Gastroesophageal sphincter (tissue), 4 donors: Measurements from ENCODE around the gene L1CAM. TPM values are rescaled to one million over a fixed set of nuclear protein-coding genes. Genes with fewer than 3 reads are reported as not detected.
A peak's percentile ranks its signal among the peaks of the same experiment; 100 is the strongest.

Experiments used
- ATAC-seq: fragments of 150-250 bp; one replicate; pipeline ENCODE4 v1.9.1; 2016; ENCODE audit warnings: mild to moderate bottlenecking, moderate library complexity
- H3K27ac ChIP-seq, 4 donors: fragments of 200-600 bp; sonication (generic) in 3 of 4; 1 replicate in 3 of 4; 2 replicates in 1 of 4; pipeline ENCODE4 v1.5.1; 2016 to 2019
- H3K27me3 ChIP-seq: fragments of 200-600 bp; sonication (generic); one replicate; pipeline ENCODE4 v1.5.1; 2019
- H3K36me3 ChIP-seq, 2 donors: fragments of 200-600 bp; sonication (generic); one replicate each; pipeline ENCODE4 v1.5.1; 2019; ENCODE audit warnings: control low read depth in 1 of 2
- H3K4me1 ChIP-seq, 3 donors: fragments of 200-600 bp; sonication (generic); 1 replicate in 2 of 3; 2 replicates in 1 of 3; pipeline ENCODE4 v1.5.1; 2016 to 2019; ENCODE audit warnings: control low read depth in 2 of 3
- H3K4me3 ChIP-seq, 2 donors: fragments of 200-600 bp; sonication (generic); one replicate each; pipeline ENCODE4 v1.5.1; 2019; ENCODE audit warnings: mild to moderate bottlenecking in 1 of 2, moderate library complexity in 1 of 2
- H3K9me3 ChIP-seq, 3 donors: fragments of 200-600 bp; sonication (generic); one replicate each; pipeline ENCODE4 v1.5.1; 2017 to 2019; ENCODE audit warnings: control low read depth in 2 of 3
- CTCF ChIP-seq, 4 experiments: fragments of 200-600 bp in 2 of 4; fragments of 450-650 bp in 2 of 4; sonication (generic) in 1 of 4; IDR thresholded peaks; one replicate each; pipeline ENCODE4 v1.5.1; 2017 to 2019; ENCODE audit warnings: antibody characterized with exemption in 4 of 4, mild to moderate bottlenecking in 2 of 4, moderate library complexity in 2 of 4
- EP300 ChIP-seq: sonication (generic); formaldehyde crosslinking; IDR thresholded peaks from one replicate; pipeline ENCODE4 v1.6.1; 2017; ENCODE audit warnings: antibody characterized with exemption, mild to moderate bottlenecking
- POLR2A ChIP-seq, 2 donors: fragments of 450-650 bp; IDR thresholded peaks; one replicate each; pipeline ENCODE4 v1.6.1; 2017; ENCODE audit warnings: antibody characterized with exemption in 2 of 2, mild to moderate bottlenecking in 2 of 2, moderate library complexity in 1 of 2
- POLR2AphosphoS5 ChIP-seq: sonication (generic); formaldehyde crosslinking; IDR thresholded peaks from one replicate; pipeline ENCODE4 v1.6.1; 2017; ENCODE audit warnings: antibody characterized with exemption
- WGBS, 2 donors: methylation state at CpG; one replicate each; pipeline ENCODE4 v1.1.5; 2018; ENCODE audit warnings: low coverage in 1 of 2; 5-methylcytosine and 5-hydroxymethylcytosine counted together
- total RNA-seq, 4 donors: library from RNA; depleted of rRNA; stranded (reverse); fragments of >200 nt; gene quantifications; one replicate each; pipeline ENCODE4 v1.1.0, GENCODE V29; 2016

L1CAM gene
- total RNA-seq, 4 donors from 2014 or later: 16.2 to 53.3 (median 26.7) TPM

DNA sequence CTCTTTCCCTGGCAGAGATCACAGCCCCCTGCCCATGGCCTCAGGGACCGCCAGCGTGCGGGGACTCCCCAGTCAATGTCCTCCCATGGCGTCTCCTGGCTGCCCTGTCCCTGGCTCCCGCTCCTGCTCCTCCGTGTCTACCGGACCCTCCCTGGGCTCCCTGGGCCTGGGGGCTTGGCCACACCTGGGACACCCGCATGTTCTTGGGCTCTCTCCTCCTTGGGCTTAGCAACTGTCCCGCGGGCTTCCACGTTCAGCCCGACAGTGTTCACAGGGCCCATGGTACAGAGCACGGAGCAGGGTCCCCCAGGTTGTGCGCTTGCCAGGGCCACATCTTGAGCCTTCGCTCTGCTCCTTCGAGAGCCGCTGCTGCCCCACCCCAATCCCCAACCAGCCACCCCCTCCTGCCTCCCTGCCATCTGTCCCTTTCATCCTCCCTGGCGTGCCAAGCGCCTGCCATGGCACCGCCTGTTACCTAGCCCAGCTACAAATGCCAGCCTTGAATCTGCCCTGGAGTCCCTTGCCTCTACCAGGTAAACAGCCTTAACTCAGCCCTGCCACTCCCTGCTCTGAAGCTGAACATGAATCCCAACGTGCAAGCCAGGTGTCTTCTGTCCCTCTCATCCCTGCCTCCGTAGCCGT is 22.4 kb upstream of the L1CAM start:
- WGBS, 2 donors: 74 to 91% methylated on average over 4 of the region's 23 CpGs
- H3K27me3 ChIP-seq: no peaks in the 10 kb centered on the region

GRCh38 chrX:153907456-153907855 is 21.5 kb upstream of the L1CAM start:
- Histone ChIP-seq H3K27ac (no peak overlapping the region), H3K27me3 (no peaks in the 10 kb centered on the region), H3K36me3 (no peaks in the 10 kb centered on the region), H3K9me3 (no peaks in the 10 kb centered on the region), H3K4me3 (no peak overlapping the region), H3K4me1 (peaks cover 0 to 22% (median 3%) of the 10 kb centered on the region in 3 donors)
- TF ChIP-seq CTCF (IDR thresholded peaks at IDR 0.05) (no peak), POLR2A (IDR thresholded peaks at IDR 0.05) (no peak), POLR2AphosphoS5 (no peak), EP300 (no peak)
- ATAC-seq: no peak
- no CpG with 5 or more reads among the region's 12 CpGs for WGBS, 2 donors

More for the DNA sequence above, 22.4 kb upstream of the L1CAM start:
- no peak for ATAC-seq
- H3K27ac ChIP-seq: no peak overlapping the region
- peaks cover 0 to 13% (median 3%) of the 10 kb centered on the region in 3 donors for H3K4me1 ChIP-seq
- H3K4me3 ChIP-seq: no peak overlapping the region
- H3K9me3 ChIP-seq: no peaks in the 10 kb centered on the region
- TF ChIP-seq POLR2A (IDR thresholded peaks at IDR 0.05) (no peak), EP300 (no peak), POLR2AphosphoS5 (no peak), CTCF (IDR thresholded peaks at IDR 0.05) (no peak)
- no peaks in the 10 kb centered on the region for H3K36me3 ChIP-seq

- TF ChIP-seq POLR2AphosphoS5: no peak
- TF ChIP-seq EP300: no peak
- TF ChIP-seq POLR2A (IDR thresholded peaks at IDR 0.05): no peak
- ATAC-seq: no peak
- Histone ChIP-seq H3K4me1 (peaks cover 0 to 33% (median 3%) of the 10 kb centered on the region in 3 donors), H3K9me3 (no peaks in the 10 kb centered on the region), H3K27me3 (no peaks in the 10 kb centered on the region), H3K27ac (no peak overlapping the region), H3K4me3 (no peak overlapping the region), H3K36me3 (no peaks in the 10 kb centered on the region)
- 20% methylated on average over 2 of the region's 27 CpGs; no CpG with 5 or more reads in 1 of the 2 donors for WGBS, 2 donors
Observed at GRCh38 chrX:153906126-153906917, 20.3 kb upstream of the L1CAM start.

DNA sequence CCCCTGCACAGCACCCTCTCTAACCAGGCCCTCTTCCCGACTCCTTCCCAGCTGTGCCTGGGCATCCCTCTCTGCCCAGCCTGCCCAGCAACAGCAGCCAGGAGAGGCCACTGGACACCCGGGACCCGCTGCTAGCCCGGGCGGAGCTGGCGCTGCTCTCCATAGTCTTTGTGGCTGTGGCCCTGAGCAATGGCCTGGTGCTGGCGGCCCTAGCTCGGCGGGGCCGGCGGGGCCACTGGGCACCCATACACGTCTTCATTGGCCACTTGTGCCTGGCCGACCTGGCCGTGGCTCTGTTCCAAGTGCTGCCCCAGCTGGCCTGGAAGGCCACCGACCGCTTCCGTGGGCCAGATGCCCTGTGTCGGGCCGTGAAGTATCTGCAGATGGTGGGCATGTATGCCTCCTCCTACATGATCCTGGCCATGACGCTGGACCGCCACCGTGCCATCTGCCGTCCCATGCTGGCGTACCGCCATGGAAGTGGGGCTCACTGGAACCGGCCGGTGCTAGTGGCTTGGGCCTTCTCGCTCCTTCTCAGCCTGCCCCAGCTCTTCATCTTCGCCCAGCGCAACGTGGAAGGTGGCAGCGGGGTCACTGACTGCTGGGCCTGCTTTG is 19.6 kb upstream of the L1CAM start:
- H3K27me3 ChIP-seq: no peaks in the 10 kb centered on the region
- no peak for TF ChIP-seq CTCF (IDR thresholded peaks at IDR 0.05)
- no peak for TF ChIP-seq POLR2AphosphoS5
- no peak for TF ChIP-seq EP300
- no peak for TF ChIP-seq POLR2A (IDR thresholded peaks at IDR 0.05)
- no peaks in the 10 kb centered on the region for H3K9me3 ChIP-seq
- no peaks in the 10 kb centered on the region for H3K36me3 ChIP-seq
- peak overlapping the region in 2 of 4 donors; percentile 27 to 66 for H3K27ac ChIP-seq
- WGBS, 2 donors: 100% methylated on average over 2 of the region's 32 CpGs; no CpG with 5 or more reads in 1 of the 2 donors
- H3K4me3 ChIP-seq: peak overlapping the region in 1 of 2 donors; percentile 28
- peaks cover 0 to 40% (median 3%) of the 10 kb centered on the region in 3 donors for H3K4me1 ChIP-seq
- no peak for ATAC-seq
